Lower lobe of right lung (tissue), 2 donors: ENCODE data around the gene LRIG1. TPM values are rescaled to one million over a fixed set of nuclear protein-coding genes. Genes with fewer than 3 reads are reported as not detected.

ENCODE experiments used
- ATAC-seq, 2 donors: fragments of 200-7000 bp; cut with Tn5 transposase; one replicate each; pipeline ENCODE4 v1.9.1; 2020 to 2022; ENCODE audit warnings: mild to moderate bottlenecking in 2 of 2, moderate library complexity in 2 of 2
- DNase-seq: peaks from one replicate; pipeline ENCODE4 v3.0.0-alpha.2; 2020
- H3K27ac ChIP-seq: fragments of 200-600 bp; one replicate; pipeline ENCODE4 v1.8.0; 2022
- H3K27me3 ChIP-seq: fragments of 200-600 bp; one replicate; pipeline ENCODE4 v1.8.0; 2022; ENCODE audit warnings: low read depth
- H3K36me3 ChIP-seq: fragments of 200-600 bp; one replicate; pipeline ENCODE4 v1.8.0; 2022; ENCODE audit warnings: mild to moderate bottlenecking
- H3K4me1 ChIP-seq: fragments of 200-600 bp; one replicate; pipeline ENCODE4 v1.8.0; 2022
- H3K4me3 ChIP-seq: fragments of 200-600 bp; one replicate; pipeline ENCODE4 v1.8.0; 2022; ENCODE audit warnings: mild to moderate bottlenecking
- H3K9me3 ChIP-seq: fragments of 200-600 bp; one replicate; pipeline ENCODE4 v1.8.0; 2022
- intact Hi-C: fragments of 100-400 bp; cut with DNase I; formaldehyde crosslinking; loops from one replicate; pipeline ENCODE4 v1.11.0; 2022
- total RNA-seq: library from RNA; stranded (reverse); fragmentation: NEBNext Ultra II Directional; extraction: Animal tissue kit (Norgen Biotek cat#: 25700); gene quantifications from one replicate; pipeline ENCODE4 v1.2.1, GENCODE V29; 2021
- TF ChIP-seq, protein P1 (sequence below): fragments of 200-600 bp; IDR thresholded peaks from one replicate; pipeline ENCODE4 v1.8.0; 2022; ENCODE audit warnings: antibody characterized with exemption, mild to moderate bottlenecking
- donor health status: DM: no; HTN: yes; CAD: no; lungs with severe emphysema.

Gene LRIG1
- total RNA-seq, 1 donor from 2014 or later: 54.2 TPM

GRCh38 chr3:66466606-66467270 is 34.1 kb downstream of the LRIG1 start:
- H3K4me3 ChIP-seq: no peak overlapping the region
- TF ChIP-seq, protein P1, sequence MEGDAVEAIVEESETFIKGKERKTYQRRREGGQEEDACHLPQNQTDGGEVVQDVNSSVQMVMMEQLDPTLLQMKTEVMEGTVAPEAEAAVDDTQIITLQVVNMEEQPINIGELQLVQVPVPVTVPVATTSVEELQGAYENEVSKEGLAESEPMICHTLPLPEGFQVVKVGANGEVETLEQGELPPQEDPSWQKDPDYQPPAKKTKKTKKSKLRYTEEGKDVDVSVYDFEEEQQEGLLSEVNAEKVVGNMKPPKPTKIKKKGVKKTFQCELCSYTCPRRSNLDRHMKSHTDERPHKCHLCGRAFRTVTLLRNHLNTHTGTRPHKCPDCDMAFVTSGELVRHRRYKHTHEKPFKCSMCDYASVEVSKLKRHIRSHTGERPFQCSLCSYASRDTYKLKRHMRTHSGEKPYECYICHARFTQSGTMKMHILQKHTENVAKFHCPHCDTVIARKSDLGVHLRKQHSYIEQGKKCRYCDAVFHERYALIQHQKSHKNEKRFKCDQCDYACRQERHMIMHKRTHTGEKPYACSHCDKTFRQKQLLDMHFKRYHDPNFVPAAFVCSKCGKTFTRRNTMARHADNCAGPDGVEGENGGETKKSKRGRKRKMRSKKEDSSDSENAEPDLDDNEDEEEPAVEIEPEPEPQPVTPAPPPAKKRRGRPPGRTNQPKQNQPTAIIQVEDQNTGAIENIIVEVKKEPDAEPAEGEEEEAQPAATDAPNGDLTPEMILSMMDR: no peak
- H3K4me1 ChIP-seq: peaks cover 29% of the 10 kb centered on the region
- ATAC-seq: no peak
- intact Hi-C loops: no loop called here
- no peaks in the 10 kb centered on the region for H3K27me3 ChIP-seq
- H3K9me3 ChIP-seq: no peaks in the 10 kb centered on the region
- H3K36me3 ChIP-seq: no peaks in the 10 kb centered on the region
- H3K27ac ChIP-seq: no peak overlapping the region
- DNase-seq: no peak

GRCh38 chr3:66465587-66465986 is 35.2 kb downstream of the LRIG1 start:
- ATAC-seq: no peak
- intact Hi-C loops: no loop called here
- Histone ChIP-seq H3K9me3 (no peaks in the 10 kb centered on the region), H3K4me3 (no peak overlapping the region), H3K4me1 (peaks cover 29% of the 10 kb centered on the region), H3K27me3 (no peaks in the 10 kb centered on the region), H3K36me3 (peaks cover 5% of the 10 kb centered on the region), H3K27ac (no peak overlapping the region)
- no peak for DNase-seq
- TF ChIP-seq, protein P1: no peak

DNA sequence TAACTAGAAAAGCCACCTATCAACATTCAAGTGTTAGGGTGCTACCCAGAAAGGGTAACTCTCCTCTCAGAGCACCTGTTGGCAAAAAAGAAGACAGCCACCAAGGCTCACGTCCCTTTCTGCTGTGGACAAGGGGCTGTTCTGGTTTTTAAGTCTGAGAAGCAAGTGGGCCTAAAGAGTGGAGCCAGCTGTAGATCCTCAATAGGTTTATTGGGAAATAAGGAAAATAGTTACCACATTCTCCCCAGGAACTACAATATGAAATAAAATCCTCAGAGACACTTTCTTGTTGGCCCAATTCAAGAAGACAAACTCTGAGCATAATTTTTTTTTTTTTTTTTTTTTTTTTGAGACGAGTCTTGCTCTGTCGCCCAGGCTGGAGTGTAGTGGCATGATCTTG is 35.8 kb downstream of the LRIG1 start:
- no peak for ATAC-seq
- peaks cover 29% of the 10 kb centered on the region for H3K4me1 ChIP-seq
- H3K4me3 ChIP-seq: no peak overlapping the region
- no peaks in the 10 kb centered on the region for H3K9me3 ChIP-seq
- H3K36me3 ChIP-seq: peaks cover 10% of the 10 kb centered on the region
- intact Hi-C loops: no loop called here
- no peak for DNase-seq
- TF ChIP-seq, protein P1: no peak
- no peak overlapping the region for H3K27ac ChIP-seq
- H3K27me3 ChIP-seq: no peaks in the 10 kb centered on the region

GRCh38 chr3:66464512-66464894 is 36.3 kb downstream of the LRIG1 start:
- no peaks in the 10 kb centered on the region for H3K9me3 ChIP-seq
- H3K4me3 ChIP-seq: no peak overlapping the region
- peaks cover 12% of the 10 kb centered on the region for H3K36me3 ChIP-seq
- no peaks in the 10 kb centered on the region for H3K27me3 ChIP-seq
- H3K4me1 ChIP-seq: peaks cover 29% of the 10 kb centered on the region
- DNase-seq: no peak
- no peak overlapping the region for H3K27ac ChIP-seq
- ATAC-seq: peak; percentile 22 to 36
- intact Hi-C loops: no loop called here
- TF ChIP-seq, protein P1: no peak

- intact Hi-C loops: no loop called here
- TF ChIP-seq, protein P1: no peak
- peaks cover 29% of the 10 kb centered on the region for H3K4me1 ChIP-seq
- ATAC-seq (peak; percentile 57 to 77), DNase-seq (no peak)
- no peaks in the 10 kb centered on the region for H3K27me3 ChIP-seq
- H3K36me3 ChIP-seq: peaks cover 12% of the 10 kb centered on the region
- H3K9me3 ChIP-seq: no peaks in the 10 kb centered on the region
- no peak overlapping the region for H3K4me3 ChIP-seq
- peak overlapping the region; percentile 8 for H3K27ac ChIP-seq
Measured at GRCh38 chr3:66463730-66464511, 36.9 kb downstream of the LRIG1 start.
